Upper lobe of left lung (tissue), 4 donors: ENCODE results near the gene CAMK1G.

Experiments
- CTCF ChIP-seq, 6 experiments: fragments of 450-650 bp in 4 of 6; fragments of 200-600 bp in 2 of 6; sonication (generic) in 2 of 6; IDR thresholded peaks; one replicate each; pipeline ENCODE4 v1.5.1; 2016 to 2019; ENCODE audit warnings: antibody characterized with exemption in 6 of 6
- POLR2AphosphoS5 ChIP-seq, 2 donors: sonication (generic); formaldehyde crosslinking; IDR thresholded peaks; one replicate each; pipeline ENCODE4 v1.5.1; 2017; ENCODE audit warnings: antibody characterized with exemption in 2 of 2

GRCh38 chr1:209622841-209623829 is 39.6 kb downstream of the CAMK1G start:
- TF ChIP-seq CTCF (IDR thresholded peaks at IDR 0.05) (no peak), POLR2AphosphoS5 (IDR thresholded peaks at IDR 0.05) (no peak)
